GM18909 (cell line): ENCODE measurements around the gene ZNF536.
"Not testable (repeated sequence)": the region's sequence is repeated elsewhere in the genome, so short reads cannot be mapped to it uniquely, and the experiment has no call there.

Source experiments
- ATAC-seq: cut with Tn5 transposase; IDR thresholded peaks from one replicate; pipeline ENCODE4 v1.9.1; 2021; ENCODE audit warnings: mild to moderate bottlenecking; ENCODE audit not compliant: unreplicated experiment, poor library complexity

ZNF536 gene

GRCh38 chr19:30407068-30407709, 35.0 kb downstream of the ZNF536 start:
- ATAC-seq = no peak

- no peak for ATAC-seq
These were observed 36.6 kb downstream of the ZNF536 start for GRCh38 chr19:30408734-30409301.

- no peak for ATAC-seq
These were observed 39.5 kb downstream of the ZNF536 start for GRCh38 chr19:30411714-30412113.

GRCh38 chr19:30416375-30416774, 44.2 kb downstream of the ZNF536 start:
- no peak for ATAC-seq

GRCh38 chr19:30417166-30417565, 45.0 kb downstream of the ZNF536 start:
- ATAC-seq = not testable (repeated sequence)

- ATAC-seq = no peak
These were observed 47.5 kb downstream of the ZNF536 start for GRCh38 chr19:30419568-30420180.

- no peak for ATAC-seq
These were observed 48.1 kb downstream of the ZNF536 start for GRCh38 chr19:30420316-30420715.

- no peak for ATAC-seq
These were observed 48.7 kb downstream of the ZNF536 start for GRCh38 chr19:30420881-30421280.

GRCh38 chr19:30421571-30421970, 49.4 kb downstream of the ZNF536 start:
- no peak for ATAC-seq

GRCh38 chr19:30423481-30423880, 51.3 kb downstream of the ZNF536 start:
- ATAC-seq = no peak

- ATAC-seq = no peak
These were observed 54.0 kb downstream of the ZNF536 start for GRCh38 chr19:30425885-30426838.

- no peak for ATAC-seq
These were observed 54.7 kb downstream of the ZNF536 start for GRCh38 chr19:30426864-30427263.

- ATAC-seq = no peak
These were observed 56.0 kb downstream of the ZNF536 start for GRCh38 chr19:30428092-30428680.

- ATAC-seq = no peak
These were observed 56.7 kb downstream of the ZNF536 start for GRCh38 chr19:30428844-30429243.

- no peak for ATAC-seq
These were observed 58.1 kb downstream of the ZNF536 start for GRCh38 chr19:30430206-30430734.

GRCh38 chr19:30431591-30431990, 59.4 kb downstream of the ZNF536 start:
- no peak for ATAC-seq

- no peak for ATAC-seq
These were observed 62.8 kb downstream of the ZNF536 start for GRCh38 chr19:30434797-30435594.

GRCh38 chr19:30437869-30438268, 65.7 kb downstream of the ZNF536 start:
- ATAC-seq = no peak

GRCh38 chr19:30439310-30439709, 67.1 kb downstream of the ZNF536 start:
- no peak for ATAC-seq
